ENCODE data around the gene COL9A3.

- no peak for TF ChIP-seq EP300 (IDR thresholded peaks at IDR 0.05)
- TF ChIP-seq CTCF (IDR thresholded peaks at IDR 0.05) = no peak
- no peak for TF ChIP-seq POLR2A (IDR thresholded peaks at IDR 0.05)
These were observed 61.6 kb downstream of the COL9A3 start for GRCh38 chr20:62878244-62879038.
